Lower leg skin (tissue), 3 donors: ENCODE results near the gene SYT5.
"Not testable (repeated sequence)": the region's sequence is repeated elsewhere in the genome, so short reads cannot be mapped to it uniquely, and the experiment has no call there.

Source experiments
- POLR2A ChIP-seq, 2 donors: fragments of 450-650 bp; IDR thresholded peaks; one replicate each; pipeline ENCODE4 v1.6.1; 2016 to 2017; ENCODE audit warnings: antibody characterized with exemption in 2 of 2, mild to moderate bottlenecking in 1 of 2, moderate library complexity in 1 of 2
- TF ChIP-seq, protein P1 (sequence below), 3 donors: fragments of 450-650 bp; IDR thresholded peaks; one replicate each; pipeline ENCODE4 v1.5.1; 2016; ENCODE audit warnings: antibody characterized with exemption in 3 of 3, mild to moderate bottlenecking in 3 of 3, moderate library complexity in 2 of 3

DNA sequence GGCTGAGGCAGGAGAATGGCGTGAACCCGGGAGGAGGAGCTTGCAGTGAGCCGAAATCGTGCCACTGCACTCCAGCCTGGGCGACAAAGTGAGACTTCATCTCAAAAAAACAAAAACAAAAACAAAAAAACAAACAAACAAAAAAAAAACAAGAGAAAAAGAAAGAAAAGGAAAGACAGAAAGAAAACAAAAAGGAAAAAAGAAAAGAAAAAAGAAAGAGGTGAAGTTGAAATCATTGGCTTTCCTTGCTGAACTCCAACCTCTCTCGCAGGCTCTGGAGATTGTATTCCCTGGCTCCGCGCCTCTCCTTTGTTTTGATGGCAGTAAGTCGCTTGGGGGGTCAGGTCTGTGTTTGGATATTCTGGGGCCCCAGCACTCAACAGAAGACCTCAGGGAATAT is 7.8 kb downstream of the SYT5 start:
- TF ChIP-seq, protein P1, sequence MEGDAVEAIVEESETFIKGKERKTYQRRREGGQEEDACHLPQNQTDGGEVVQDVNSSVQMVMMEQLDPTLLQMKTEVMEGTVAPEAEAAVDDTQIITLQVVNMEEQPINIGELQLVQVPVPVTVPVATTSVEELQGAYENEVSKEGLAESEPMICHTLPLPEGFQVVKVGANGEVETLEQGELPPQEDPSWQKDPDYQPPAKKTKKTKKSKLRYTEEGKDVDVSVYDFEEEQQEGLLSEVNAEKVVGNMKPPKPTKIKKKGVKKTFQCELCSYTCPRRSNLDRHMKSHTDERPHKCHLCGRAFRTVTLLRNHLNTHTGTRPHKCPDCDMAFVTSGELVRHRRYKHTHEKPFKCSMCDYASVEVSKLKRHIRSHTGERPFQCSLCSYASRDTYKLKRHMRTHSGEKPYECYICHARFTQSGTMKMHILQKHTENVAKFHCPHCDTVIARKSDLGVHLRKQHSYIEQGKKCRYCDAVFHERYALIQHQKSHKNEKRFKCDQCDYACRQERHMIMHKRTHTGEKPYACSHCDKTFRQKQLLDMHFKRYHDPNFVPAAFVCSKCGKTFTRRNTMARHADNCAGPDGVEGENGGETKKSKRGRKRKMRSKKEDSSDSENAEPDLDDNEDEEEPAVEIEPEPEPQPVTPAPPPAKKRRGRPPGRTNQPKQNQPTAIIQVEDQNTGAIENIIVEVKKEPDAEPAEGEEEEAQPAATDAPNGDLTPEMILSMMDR (IDR thresholded peaks at IDR 0.05): not testable (repeated sequence)
- TF ChIP-seq POLR2A (IDR thresholded peaks at IDR 0.05): not testable (repeated sequence)
